Neutrophil (primary cell): ENCODE data around the gene FFAR2.
A peak's percentile ranks its signal among the peaks of the same experiment; 100 is the strongest.
"Not testable (repeated sequence)": the region's sequence is repeated elsewhere in the genome, so short reads cannot be mapped to it uniquely, and the experiment has no call there.

Experiments used
- H3K27ac ChIP-seq: fragments of 200-600 bp; sonication (generic); 2 replicates; pipeline ENCODE4 v1.5.1; 2016; ENCODE audit warnings: mild to moderate bottlenecking, moderate library complexity
- H3K27me3 ChIP-seq: fragments of 200-600 bp; sonication (generic); 2 replicates; pipeline ENCODE4 v1.6.0; 2016; ENCODE audit warnings: mild to moderate bottlenecking
- H3K36me3 ChIP-seq: fragments of 200-600 bp; sonication (generic); 2 replicates; pipeline ENCODE4 v1.5.1; 2017
- H3K4me1 ChIP-seq, 2 experiments: fragments of 200-600 bp in 1 of 2; sonication (generic) in 1 of 2; 1 replicate in 1 of 2; 2 replicates in 1 of 2; pipeline versions ENCODE4 v1.5.1 to v1.6.1; 2013 to 2016; ENCODE audit warnings: low read depth in 1 of 2, low read length in 1 of 2, mild to moderate bottlenecking in 1 of 2, moderate library complexity in 1 of 2; ENCODE audit not compliant: control insufficient read depth in 1 of 2, insufficient read depth in 1 of 2
- H3K4me3 ChIP-seq, 2 experiments: fragments of 200-600 bp in 1 of 2; sonication (generic) in 1 of 2; 1 replicate in 1 of 2; 2 replicates in 1 of 2; pipeline ENCODE4 v1.5.1; 2013 to 2016; ENCODE audit warnings: low read depth in 1 of 2, low read length in 1 of 2, mild to moderate bottlenecking in 1 of 2, moderate library complexity in 1 of 2
- H3K9me3 ChIP-seq: fragments of 200-600 bp; sonication (generic); 2 replicates; pipeline ENCODE4 v1.5.1; 2016
- CTCF ChIP-seq: fragments of 200-600 bp; sonication (generic); IDR thresholded peaks from 2 replicates; pipeline ENCODE4 v1.5.1; 2016; ENCODE audit warnings: antibody characterized with exemption

FFAR2 gene

GRCh38 chr19:35466259-35466658 is 18.2 kb downstream of the FFAR2 start:
- H3K27me3 ChIP-seq: no peaks in the 10 kb centered on the region
- no peak overlapping the region for H3K27ac ChIP-seq
- H3K36me3 ChIP-seq: no peaks in the 10 kb centered on the region
- TF ChIP-seq CTCF: no peak
- no peak overlapping the region for H3K4me3 ChIP-seq
- H3K4me1 ChIP-seq: peaks cover 35 to 38% of the 10 kb centered on the region in 2 experiments
- no peaks in the 10 kb centered on the region for H3K9me3 ChIP-seq

GRCh38 chr19:35468637-35469036 is 20.6 kb downstream of the FFAR2 start:
- H3K9me3 ChIP-seq: no peaks in the 10 kb centered on the region
- peak; percentile 92 for TF ChIP-seq CTCF
- peaks cover 11 to 14% of the 10 kb centered on the region in 2 experiments for H3K4me1 ChIP-seq
- H3K36me3 ChIP-seq: no peaks in the 10 kb centered on the region
- peak overlapping the region; percentile 25 for H3K27ac ChIP-seq
- H3K27me3 ChIP-seq: no peaks in the 10 kb centered on the region
- no peak overlapping the region for H3K4me3 ChIP-seq

GRCh38 chr19:35470128-35470527 is 22.1 kb downstream of the FFAR2 start:
- Histone ChIP-seq H3K36me3 (no peaks in the 10 kb centered on the region), H3K4me1 (peaks cover 5 to 8% of the 10 kb centered on the region in 2 experiments), H3K27me3 (no peaks in the 10 kb centered on the region), H3K4me3 (no peak overlapping the region), H3K9me3 (no peaks in the 10 kb centered on the region), H3K27ac (no peak overlapping the region)
- no peak for TF ChIP-seq CTCF

- H3K4me1 ChIP-seq, H3K27ac ChIP-seq, H3K27me3 ChIP-seq, H3K36me3 ChIP-seq, H3K4me3 ChIP-seq, H3K9me3 ChIP-seq: not testable (repeated sequence)
These were observed 23.0 kb downstream of the FFAR2 start for GRCh38 chr19:35471075-35471474.

- Histone ChIP-seq H3K9me3 (no peaks in the 10 kb centered on the region), H3K27me3 (no peaks in the 10 kb centered on the region), H3K27ac (no peak overlapping the region), H3K36me3 (no peaks in the 10 kb centered on the region), H3K4me1 (peaks cover 5 to 8% of the 10 kb centered on the region in 2 experiments), H3K4me3 (no peak overlapping the region)
- no peak for TF ChIP-seq CTCF
These were observed 23.9 kb downstream of the FFAR2 start for GRCh38 chr19:35471946-35472345.

- TF ChIP-seq CTCF: no peak
- Histone ChIP-seq H3K27me3 (no peaks in the 10 kb centered on the region), H3K4me3 (no peak overlapping the region), H3K9me3 (no peaks in the 10 kb centered on the region), H3K27ac (no peak overlapping the region), H3K4me1 (no peaks in the 10 kb centered on the region), H3K36me3 (no peaks in the 10 kb centered on the region)
These were observed 26.0 kb downstream of the FFAR2 start for GRCh38 chr19:35474104-35474503.

- not testable (repeated sequence) for H3K4me3 ChIP-seq, H3K27me3 ChIP-seq, H3K4me1 ChIP-seq, H3K27ac ChIP-seq, H3K36me3 ChIP-seq, H3K9me3 ChIP-seq
These were observed 26.5 kb downstream of the FFAR2 start for GRCh38 chr19:35474594-35474993.
